GM23338 (cell line): ENCODE results near the gene PACS1. TPM values are rescaled to one million over a fixed set of nuclear protein-coding genes. Genes with fewer than 3 reads are reported as not detected.

Experiments used
- ATAC-seq: fragments of 200-7000 bp; cut with Tn5 transposase; 3 replicates; pipeline ENCODE4 v1.9.1; 2020
- DNase-seq: peaks from one replicate; pipeline ENCODE4 v3.0.0-alpha.2; 2015; ENCODE audit warnings: low spot score
- H2AFZ ChIP-seq: fragments of 200-600 bp; sonication (generic); 2 replicates; pipeline ENCODE4 v1.8.0; 2016; ENCODE audit warnings: antibody characterized with exemption, mild to moderate bottlenecking, moderate library complexity
- H3F3A ChIP-seq: fragments of 200-600 bp; sonication (generic); replicated peaks from 2 replicates; pipeline ENCODE4 v1.8.0; 2017; ENCODE audit warnings: antibody characterized with exemption, mixed run types, low read depth
- H3K27ac ChIP-seq: fragments of 200-600 bp; sonication (generic); 2 replicates; pipeline ENCODE4 v1.6.1; 2016; ENCODE audit warnings: low read depth
- H3K27me3 ChIP-seq: fragments of 200-600 bp; sonication (generic); 2 replicates; pipeline ENCODE4 v1.8.0; 2016; ENCODE audit warnings: mild to moderate bottlenecking, mixed run types, moderate library complexity; ENCODE audit not compliant: insufficient read depth
- H3K36me3 ChIP-seq: fragments of 200-600 bp; sonication (generic); 2 replicates; pipeline ENCODE4 v1.8.0; 2016; ENCODE audit warnings: mild to moderate bottlenecking; ENCODE audit not compliant: insufficient read depth
- H3K4me1 ChIP-seq: fragments of 200-600 bp; sonication (generic); 2 replicates; pipeline ENCODE4 v1.8.0; 2016; ENCODE audit warnings: mild to moderate bottlenecking, moderate library complexity; ENCODE audit not compliant: insufficient read depth
- H3K4me2 ChIP-seq: fragments of 200-600 bp; sonication (generic); 2 replicates; pipeline ENCODE4 v1.7.1; 2017; ENCODE audit warnings: mixed run types
- H3K4me3 ChIP-seq: fragments of 200-600 bp; sonication (generic); 2 replicates; pipeline ENCODE4 v1.6.1; 2016; ENCODE audit warnings: mixed run types
- H3K79me2 ChIP-seq: fragments of 200-600 bp; sonication (generic); replicated peaks from 2 replicates; pipeline ENCODE4 v1.8.0; 2017; ENCODE audit warnings: mild to moderate bottlenecking; ENCODE audit not compliant: insufficient read depth
- H3K9me2 ChIP-seq: fragments of 200-600 bp; sonication (generic); 2 replicates; pipeline ENCODE4 v1.8.0; 2017; ENCODE audit not compliant: insufficient read depth
- H4K20me1 ChIP-seq: fragments of 200-600 bp; sonication (generic); replicated peaks from 2 replicates; pipeline ENCODE4 v1.8.0; 2017; ENCODE audit warnings: mild to moderate bottlenecking; ENCODE audit not compliant: insufficient read depth
- H3K27ac Mint-ChIP-seq: 2 replicates; pipeline ENCODE4 v1.8.0; 2020; ENCODE audit warnings: inconsistent platforms, mild to moderate bottlenecking, moderate library complexity, mixed read lengths
- H3K27me3 Mint-ChIP-seq: 3 replicates; pipeline ENCODE4 v1.8.0; 2022; ENCODE audit warnings: low read depth, mild to moderate bottlenecking, moderate library complexity, mixed read lengths, inconsistent platforms; ENCODE audit not compliant: insufficient read depth, poor library complexity
- H3K36me3 Mint-ChIP-seq: 3 replicates; pipeline ENCODE4 v1.8.0; 2021; ENCODE audit warnings: low read depth, mild to moderate bottlenecking, inconsistent platforms, moderate library complexity, mixed read lengths
- H3K4me1 Mint-ChIP-seq: 3 replicates; pipeline ENCODE4 v1.8.0; 2020; ENCODE audit warnings: mild to moderate bottlenecking, inconsistent platforms, mixed read lengths
- H3K4me3 Mint-ChIP-seq: 3 replicates; pipeline ENCODE4 v1.8.0; 2021; ENCODE audit warnings: moderate library complexity, mild to moderate bottlenecking, inconsistent platforms, mixed read lengths
- H3K9me3 Mint-ChIP-seq: 3 replicates; pipeline ENCODE4 v1.8.0; 2020; ENCODE audit warnings: moderate library complexity, mild to moderate bottlenecking, inconsistent platforms, mixed read lengths
- CREB1 ChIP-seq: fragments of 250-450 bp; sonication (Bioruptor Pico); IDR thresholded peaks from 2 replicates; pipeline ENCODE4 v1.5.0; 2020; ENCODE audit warnings: low read depth, mild to moderate bottlenecking, moderate library complexity
- CTCF ChIP-seq, 2 experiments: fragments of 200-600 bp in 1 of 2; sonication (generic) in 1 of 2; conservative IDR thresholded peaks; 2 replicates each; pipeline versions ENCODE4 v1.5.1 to v1.6.1; 2016 to 2017; ENCODE audit warnings: antibody characterized with exemption in 2 of 2, low read depth in 2 of 2, mild to moderate bottlenecking in 2 of 2, moderate library complexity in 1 of 2
- EZH2 ChIP-seq: fragments of 200-600 bp; sonication (generic); IDR thresholded peaks from one replicate; pipeline ENCODE4 v1.8.0; 2017; ENCODE audit warnings: antibody characterized with exemption, mild to moderate bottlenecking, low read depth; ENCODE audit not compliant: unreplicated experiment
- NANOG ChIP-seq: IDR thresholded peaks from 2 replicates; pipeline ENCODE4 v1.6.1; 2016; ENCODE audit warnings: antibody characterized with exemption, borderline replicate concordance
- POLR2AphosphoS5 ChIP-seq: IDR thresholded peaks from 2 replicates; pipeline ENCODE4 v1.6.1; 2016; ENCODE audit warnings: antibody characterized with exemption, low read depth
- STAT1 ChIP-seq: IDR thresholded peaks from one replicate; pipeline ENCODE4 v1.6.1; 2016; ENCODE audit warnings: antibody characterized with exemption; ENCODE audit not compliant: unreplicated experiment
- ZNF114 ChIP-seq: fragments of 250-450 bp; sonication (Bioruptor Pico); IDR thresholded peaks from 2 replicates; pipeline ENCODE4 v1.5.0; 2020; ENCODE audit warnings: mild to moderate bottlenecking, moderate library complexity
- ZNF331 ChIP-seq: fragments of 250-450 bp; sonication (Bioruptor Pico); IDR thresholded peaks from 2 replicates; pipeline ENCODE4 v1.5.0; 2020; ENCODE audit warnings: low read depth, mild to moderate bottlenecking, moderate library complexity
- polyA plus RNA-seq: library from polyadenylated mRNA; unstranded; fragments of >200 nt; fragmentation: Nextera tagmentation; extraction: Ambion mirVana; gene quantifications from 2 replicates; pipeline ENCODE4 v1.2.1, GENCODE V29; 2016
- total RNA-seq: library from RNA; depleted of rRNA; stranded (reverse); fragments of >200 nt; shearing (Covaris generic); gene quantifications from 2 replicates; pipeline ENCODE4 v1.2.3, GENCODE V29; 2014
- TF ChIP-seq, protein P1 (sequence below): IDR thresholded peaks from one replicate; pipeline ENCODE4 v1.6.1; 2018; ENCODE audit warnings: antibody characterized with exemption; ENCODE audit not compliant: unreplicated experiment
- TF ChIP-seq, protein P2 (sequence below): IDR thresholded peaks from 2 replicates; pipeline ENCODE4 v1.6.1; 2016; ENCODE audit warnings: antibody characterized with exemption

The PACS1 gene
- total and polyA plus RNA-seq, 2 experiments from 2014 or later, result 8.0 to 37.5 TPM

- TF ChIP-seq, protein P1, sequence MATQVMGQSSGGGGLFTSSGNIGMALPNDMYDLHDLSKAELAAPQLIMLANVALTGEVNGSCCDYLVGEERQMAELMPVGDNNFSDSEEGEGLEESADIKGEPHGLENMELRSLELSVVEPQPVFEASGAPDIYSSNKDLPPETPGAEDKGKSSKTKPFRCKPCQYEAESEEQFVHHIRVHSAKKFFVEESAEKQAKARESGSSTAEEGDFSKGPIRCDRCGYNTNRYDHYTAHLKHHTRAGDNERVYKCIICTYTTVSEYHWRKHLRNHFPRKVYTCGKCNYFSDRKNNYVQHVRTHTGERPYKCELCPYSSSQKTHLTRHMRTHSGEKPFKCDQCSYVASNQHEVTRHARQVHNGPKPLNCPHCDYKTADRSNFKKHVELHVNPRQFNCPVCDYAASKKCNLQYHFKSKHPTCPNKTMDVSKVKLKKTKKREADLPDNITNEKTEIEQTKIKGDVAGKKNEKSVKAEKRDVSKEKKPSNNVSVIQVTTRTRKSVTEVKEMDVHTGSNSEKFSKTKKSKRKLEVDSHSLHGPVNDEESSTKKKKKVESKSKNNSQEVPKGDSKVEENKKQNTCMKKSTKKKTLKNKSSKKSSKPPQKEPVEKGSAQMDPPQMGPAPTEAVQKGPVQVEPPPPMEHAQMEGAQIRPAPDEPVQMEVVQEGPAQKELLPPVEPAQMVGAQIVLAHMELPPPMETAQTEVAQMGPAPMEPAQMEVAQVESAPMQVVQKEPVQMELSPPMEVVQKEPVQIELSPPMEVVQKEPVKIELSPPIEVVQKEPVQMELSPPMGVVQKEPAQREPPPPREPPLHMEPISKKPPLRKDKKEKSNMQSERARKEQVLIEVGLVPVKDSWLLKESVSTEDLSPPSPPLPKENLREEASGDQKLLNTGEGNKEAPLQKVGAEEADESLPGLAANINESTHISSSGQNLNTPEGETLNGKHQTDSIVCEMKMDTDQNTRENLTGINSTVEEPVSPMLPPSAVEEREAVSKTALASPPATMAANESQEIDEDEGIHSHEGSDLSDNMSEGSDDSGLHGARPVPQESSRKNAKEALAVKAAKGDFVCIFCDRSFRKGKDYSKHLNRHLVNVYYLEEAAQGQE, result no peak
- TF ChIP-seq CREB1 (CRISPR knock-in tag) (no peak), ZNF331 (CRISPR knock-in tag) (no peak), EZH2 (no peak), NANOG (no peak), STAT1 (no peak)
- TF ChIP-seq, protein P2, sequence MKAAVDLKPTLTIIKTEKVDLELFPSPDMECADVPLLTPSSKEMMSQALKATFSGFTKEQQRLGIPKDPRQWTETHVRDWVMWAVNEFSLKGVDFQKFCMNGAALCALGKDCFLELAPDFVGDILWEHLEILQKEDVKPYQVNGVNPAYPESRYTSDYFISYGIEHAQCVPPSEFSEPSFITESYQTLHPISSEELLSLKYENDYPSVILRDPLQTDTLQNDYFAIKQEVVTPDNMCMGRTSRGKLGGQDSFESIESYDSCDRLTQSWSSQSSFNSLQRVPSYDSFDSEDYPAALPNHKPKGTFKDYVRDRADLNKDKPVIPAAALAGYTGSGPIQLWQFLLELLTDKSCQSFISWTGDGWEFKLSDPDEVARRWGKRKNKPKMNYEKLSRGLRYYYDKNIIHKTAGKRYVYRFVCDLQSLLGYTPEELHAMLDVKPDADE, result no peak
Observed at GRCh38 chr11:66124564-66124963, 54.5 kb downstream of the PACS1 start (continued).

DNA sequence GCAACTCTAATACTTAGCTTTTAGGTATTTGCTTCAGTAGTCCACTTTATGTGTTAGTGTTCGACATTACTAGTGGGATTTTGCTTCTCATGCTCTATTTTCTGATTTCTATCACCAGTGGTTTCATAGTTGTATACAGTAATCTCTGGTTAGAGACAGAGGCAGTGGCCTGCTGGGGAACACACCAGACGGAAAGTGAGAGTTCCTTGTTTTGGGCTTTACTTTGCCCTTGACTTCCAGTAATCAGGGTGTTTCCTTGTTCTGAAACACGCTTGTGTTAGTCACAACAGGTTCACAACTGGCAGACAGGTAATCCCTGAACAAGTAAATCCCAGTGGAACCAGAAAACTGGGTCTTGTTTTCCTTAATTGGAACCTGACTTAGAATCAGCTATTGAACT is 56.0 kb downstream of the PACS1 start:
- Mint-ChIP-seq H3K4me1 (peaks cover 44% of the 10 kb centered on the region), H3K27ac (peak overlapping the region; percentile 28; the same call in 1 of the 2 replicates), H3K36me3 (no peaks in the 10 kb centered on the region), H3K9me3 (no peaks in the 10 kb centered on the region), H3K27me3 (peaks cover 6% of the 10 kb centered on the region), H3K4me3 (no peak overlapping the region)
- H3K4me1 ChIP-seq, result peaks cover 37% of the 10 kb centered on the region
- no peak overlapping the region for H3K4me3 ChIP-seq
- H3K27me3 ChIP-seq, result no peaks in the 10 kb centered on the region
- H3F3A ChIP-seq, result peaks cover 8% of the 10 kb centered on the region; the same call in 1 of the 2 replicates
- ATAC-seq (no peak; the same call in 1 of the 3 replicates), DNase-seq (no peak)
- H3K36me3 ChIP-seq, result no peaks in the 10 kb centered on the region
- H2AFZ ChIP-seq, result no peak overlapping the region
- no peaks in the 10 kb centered on the region; the same call in 1 of the 2 replicates for H4K20me1 ChIP-seq
- peak overlapping the region; percentile 15; the same call in 1 of the 2 replicates for H3K4me2 ChIP-seq
- peaks cover 13% of the 10 kb centered on the region; the same call in 1 of the 2 replicates for H3K79me2 ChIP-seq
- peak overlapping the region; percentile 86; the same call in 1 of the 2 replicates for H3K27ac ChIP-seq
- no peaks in the 10 kb centered on the region for H3K9me2 ChIP-seq
- no peak for TF ChIP-seq NANOG
- TF ChIP-seq EZH2, result no peak
- TF ChIP-seq, protein P1, result no peak
- TF ChIP-seq STAT1, result no peak
- TF ChIP-seq, protein P2, result no peak
- no peak for TF ChIP-seq POLR2AphosphoS5
- TF ChIP-seq ZNF114 (CRISPR knock-in tag), result no peak
- no peak for TF ChIP-seq CTCF (conservative IDR thresholded peaks at IDR 0.05; ENCODE audit: low read depth in 2 of 2)
